ENCODE data around the gene DLK2.
"Not testable (repeated sequence)": the region's sequence is repeated elsewhere in the genome, so short reads cannot be mapped to it uniquely, and the experiment has no call there.

DLK2 gene

GRCh38 chr6:43421831-43422230 lies 33.5 kb downstream of the DLK2 start:
- H3K9me3 ChIP-seq (ENCODE audit: low read length) = no peaks in the 10 kb centered on the region
- H3K4me3 ChIP-seq (ENCODE audit: low read depth, low read length, poor library complexity, severe bottlenecking) = no peak overlapping the region
- H4K20me1 ChIP-seq (ENCODE audit: insufficient read depth, low read length) = no peaks in the 10 kb centered on the region
- no peaks in the 10 kb centered on the region for H3K79me2 ChIP-seq (ENCODE audit: insufficient read depth, low read length)
- no peaks in the 10 kb centered on the region for H3K4me1 ChIP-seq (ENCODE audit: insufficient read depth, low read length, severe bottlenecking)
- no peak overlapping the region for H3K27ac ChIP-seq (ENCODE audit: low read depth, low read length, poor library complexity, severe bottlenecking)
- H3K9ac ChIP-seq (ENCODE audit: low read length) = no peak overlapping the region
- H3K36me3 ChIP-seq (ENCODE audit: insufficient read depth, low read length) = no peaks in the 10 kb centered on the region
- TF ChIP-seq EZH2 (IDR thresholded peaks at IDR 0.05; ENCODE audit: borderline replicate concordance, low read length) = no peak
- TF ChIP-seq CTCF (IDR thresholded peaks at IDR 0.05; ENCODE audit: low read length) = no peak
- no peak overlapping the region for H2AFZ ChIP-seq (ENCODE audit: low read length)
- no peak overlapping the region for H3K4me2 ChIP-seq (ENCODE audit: low read length)
- H3K27me3 ChIP-seq (ENCODE audit: insufficient read depth, low read length) = no peaks in the 10 kb centered on the region
- no peaks in the 10 kb centered on the region for H3F3A ChIP-seq (ENCODE audit: insufficient read depth, low read length)
- H3K9me2 ChIP-seq (ENCODE audit: low read depth, low read length) = no peaks in the 10 kb centered on the region

- Histone ChIP-seq H3K36me3 (ENCODE audit: insufficient read depth, low read length) (no peaks in the 10 kb centered on the region), H3K9ac (ENCODE audit: low read length) (no peak overlapping the region), H4K20me1 (ENCODE audit: insufficient read depth, low read length) (no peaks in the 10 kb centered on the region), H2AFZ (ENCODE audit: low read length) (no peak overlapping the region), H3K4me2 (ENCODE audit: low read length) (no peak overlapping the region), H3F3A (ENCODE audit: insufficient read depth, low read length) (no peaks in the 10 kb centered on the region), H3K4me3 (ENCODE audit: low read depth, low read length, poor library complexity, severe bottlenecking) (no peak overlapping the region), H3K27ac (ENCODE audit: low read depth, low read length, poor library complexity, severe bottlenecking) (no peak overlapping the region), H3K79me2 (ENCODE audit: insufficient read depth, low read length) (no peaks in the 10 kb centered on the region), H3K27me3 (ENCODE audit: insufficient read depth, low read length) (no peaks in the 10 kb centered on the region), H3K9me3 (ENCODE audit: low read length) (no peaks in the 10 kb centered on the region), H3K4me1 (ENCODE audit: insufficient read depth, low read length, severe bottlenecking) (no peaks in the 10 kb centered on the region), H3K9me2 (ENCODE audit: low read depth, low read length) (no peaks in the 10 kb centered on the region)
- TF ChIP-seq EZH2 (IDR thresholded peaks at IDR 0.05; ENCODE audit: borderline replicate concordance, low read length) (no peak), CTCF (IDR thresholded peaks at IDR 0.05; ENCODE audit: low read length) (no peak)
These were observed 35.2 kb downstream of the DLK2 start for GRCh38 chr6:43420012-43420709.

DNA sequence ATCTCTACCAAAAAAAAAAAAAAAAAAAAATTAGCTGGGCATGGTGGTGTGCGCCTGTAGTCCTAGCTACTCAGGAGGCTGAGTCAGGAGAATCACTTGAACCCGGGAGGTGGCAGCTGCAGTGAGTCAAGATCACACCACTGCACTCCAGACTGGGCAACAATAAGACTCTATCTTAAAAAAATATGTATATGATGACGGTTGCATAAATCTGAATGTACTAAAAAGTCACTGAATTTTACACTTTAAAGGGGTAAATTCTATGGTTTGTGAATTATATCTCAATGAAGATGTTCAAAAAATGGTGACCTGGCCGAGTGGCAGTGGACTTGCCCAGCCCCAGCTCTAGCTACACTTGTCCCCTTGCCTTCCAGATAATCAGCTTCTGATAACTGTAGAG lies 38.4 kb downstream of the DLK2 start:
- no peak overlapping the region for H3K27ac ChIP-seq (ENCODE audit: low read depth, low read length, poor library complexity, severe bottlenecking)
- no peaks in the 10 kb centered on the region for H4K20me1 ChIP-seq (ENCODE audit: insufficient read depth, low read length)
- no peaks in the 10 kb centered on the region for H3F3A ChIP-seq (ENCODE audit: insufficient read depth, low read length)
- TF ChIP-seq EZH2 (IDR thresholded peaks at IDR 0.05; ENCODE audit: borderline replicate concordance, low read length) (no peak), CTCF (IDR thresholded peaks at IDR 0.05; ENCODE audit: low read length) (no peak)
- no peaks in the 10 kb centered on the region for H3K9me3 ChIP-seq (ENCODE audit: low read length)
- no peaks in the 10 kb centered on the region for H3K9me2 ChIP-seq (ENCODE audit: low read depth, low read length)
- no peaks in the 10 kb centered on the region for H3K79me2 ChIP-seq (ENCODE audit: insufficient read depth, low read length)
- H3K36me3 ChIP-seq (ENCODE audit: insufficient read depth, low read length) = no peaks in the 10 kb centered on the region
- H3K4me2 ChIP-seq (ENCODE audit: low read length) = no peak overlapping the region
- H2AFZ ChIP-seq (ENCODE audit: low read length) = no peak overlapping the region
- H3K4me1 ChIP-seq (ENCODE audit: insufficient read depth, low read length, severe bottlenecking) = no peaks in the 10 kb centered on the region
- H3K27me3 ChIP-seq (ENCODE audit: insufficient read depth, low read length) = peaks cover 6% of the 10 kb centered on the region; the same call in 1 of the 2 replicates
- H3K9ac ChIP-seq (ENCODE audit: low read length) = no peak overlapping the region
- H3K4me3 ChIP-seq (ENCODE audit: low read depth, low read length, poor library complexity, severe bottlenecking) = no peak overlapping the region

DNA sequence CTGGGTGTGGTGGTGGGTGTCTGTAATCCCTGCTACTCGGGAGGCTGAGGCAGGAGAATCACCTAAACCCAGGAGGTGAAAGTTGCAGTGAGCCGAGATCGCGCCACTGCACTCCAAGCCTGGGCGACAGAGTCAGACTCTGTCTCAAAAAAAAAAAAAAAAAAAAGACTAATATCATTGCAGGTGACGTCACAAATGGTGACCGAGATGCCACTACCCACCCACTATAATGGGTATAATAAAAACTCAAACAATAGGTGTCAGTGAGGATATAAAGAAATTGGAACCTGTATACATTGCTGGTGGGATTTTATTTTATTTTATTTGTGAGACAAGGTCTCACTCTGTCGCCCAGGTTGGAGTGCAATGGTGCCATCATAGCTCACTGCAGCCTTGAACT lies 40.1 kb downstream of the DLK2 start:
- H3F3A ChIP-seq (ENCODE audit: insufficient read depth, low read length); H3K27me3 ChIP-seq (ENCODE audit: insufficient read depth, low read length); H3K79me2 ChIP-seq (ENCODE audit: insufficient read depth, low read length); H4K20me1 ChIP-seq (ENCODE audit: insufficient read depth, low read length); H3K9me3 ChIP-seq (ENCODE audit: low read length); H3K9me2 ChIP-seq (ENCODE audit: low read depth, low read length); H3K4me3 ChIP-seq (ENCODE audit: low read depth, low read length, poor library complexity, severe bottlenecking); H2AFZ ChIP-seq (ENCODE audit: low read length); H3K27ac ChIP-seq (ENCODE audit: low read depth, low read length, poor library complexity, severe bottlenecking); H3K4me2 ChIP-seq (ENCODE audit: low read length); H3K36me3 ChIP-seq (ENCODE audit: insufficient read depth, low read length); H3K4me1 ChIP-seq (ENCODE audit: insufficient read depth, low read length, severe bottlenecking); H3K9ac ChIP-seq (ENCODE audit: low read length): not testable (repeated sequence)
